SK-N-MC (cell line): ENCODE data around the gene PPRC1.

ENCODE experiments used
- EZH2 ChIP-seq: fragments of 200-600 bp; sonication (generic); IDR thresholded peaks from one replicate; pipeline ENCODE4 v1.6.1; 2017; ENCODE audit warnings: antibody characterized with exemption
- FOXP2 ChIP-seq: optimal IDR thresholded peaks from 2 replicates; pipeline ENCODE3; 2011; ENCODE audit warnings: mild to moderate bottlenecking, moderate library complexity; ENCODE audit not compliant: insufficient read depth; ENCODE audit errors: extremely low read length, control extremely low read depth
- POLR2AphosphoS5 ChIP-seq: IDR thresholded peaks from 2 replicates; pipeline ENCODE4 v1.6.1; 2012; ENCODE audit warnings: mild to moderate bottlenecking, low read depth, low read length, borderline replicate concordance

DNA sequence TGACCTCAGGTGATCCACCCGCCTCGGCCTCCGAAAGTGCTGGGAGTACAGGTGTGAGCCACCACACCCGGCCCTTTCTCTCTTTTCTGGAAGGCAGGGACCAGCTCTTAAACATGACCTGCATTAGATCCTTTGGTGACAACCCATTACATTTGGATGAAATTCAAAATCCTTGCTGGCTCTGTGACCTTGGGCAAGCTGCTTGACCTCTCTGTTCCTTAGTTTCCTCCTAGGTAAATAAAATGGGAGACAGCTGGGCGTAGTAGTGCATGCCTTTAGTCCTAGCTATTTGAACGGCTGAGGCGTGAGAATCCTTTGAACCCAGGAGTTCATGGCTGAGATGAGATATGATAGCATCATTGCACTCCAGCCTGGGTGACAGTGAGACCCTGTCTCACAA, 36.4 kb upstream of the PPRC1 start:
- TF ChIP-seq EZH2 (no peak), POLR2AphosphoS5 (no peak), FOXP2 (no peak)
